ENCODE data around the gene TCERG1L. TPM values are rescaled to one million over a fixed set of nuclear protein-coding genes. Genes with fewer than 3 reads are reported as not detected.

TCERG1L gene
- not detected in 2 replicates for total RNA-seq

GRCh38 chr10:131311661-131312477 is at the start of gene TCERG1L:
Gene TCERG1L, minus strand, starts transcription at chr10:131311721. Its CDS starts 86 bp downstream, at chr10:131311635.

